ENCODE measurements around the gene RXFP2.
A peak's percentile ranks its signal among the peaks of the same experiment; 100 is the strongest.

The RXFP2 gene

GRCh38 chr13:31827707-31828106 lies 88.4 kb downstream of the RXFP2 start:
- Histone ChIP-seq H3K4me3 (ENCODE audit: low read length) (no peak overlapping the region), H3K27me3 (replicated peaks; ENCODE audit: control insufficient read depth, insufficient read depth, low read length) (no peaks in the 10 kb centered on the region), H3K9ac (ENCODE audit: low read length) (no peak overlapping the region), H3K9me3 (ENCODE audit: control insufficient read depth, low read length) (no peaks in the 10 kb centered on the region), H3K36me3 (ENCODE audit: control insufficient read depth, insufficient read depth, low read length, severe bottlenecking) (no peaks in the 10 kb centered on the region), H3K4me1 (ENCODE audit: control insufficient read depth, insufficient read depth, low read length) (no peaks in the 10 kb centered on the region)
- DNase-seq (ENCODE audit: low read depth): no peak

- H3K9me3 ChIP-seq (ENCODE audit: control insufficient read depth, low read length): no peaks in the 10 kb centered on the region
- H3K4me1 ChIP-seq (ENCODE audit: control insufficient read depth, insufficient read depth, low read length): peaks cover 10% of the 10 kb centered on the region
- H3K4me3 ChIP-seq (ENCODE audit: low read length): no peak overlapping the region
- DNase-seq (ENCODE audit: low read depth): peak; percentile 53
- H3K27me3 ChIP-seq (replicated peaks; ENCODE audit: control insufficient read depth, insufficient read depth, low read length): no peaks in the 10 kb centered on the region
- no peaks in the 10 kb centered on the region for H3K36me3 ChIP-seq (ENCODE audit: control insufficient read depth, insufficient read depth, low read length, severe bottlenecking)
- H3K9ac ChIP-seq (ENCODE audit: low read length): no peak overlapping the region
Observed at GRCh38 chr13:31835932-31836331, 96.6 kb downstream of the RXFP2 start.

GRCh38 chr13:31843044-31843443 lies 103.7 kb downstream of the RXFP2 start:
- peaks cover 19% of the 10 kb centered on the region for H3K27me3 ChIP-seq (replicated peaks; ENCODE audit: control insufficient read depth, insufficient read depth, low read length)
- no peak overlapping the region for H3K4me3 ChIP-seq (ENCODE audit: low read length)
- peaks cover 3% of the 10 kb centered on the region for H3K4me1 ChIP-seq (ENCODE audit: control insufficient read depth, insufficient read depth, low read length)

GRCh38 chr13:31846182-31846938 lies 107.0 kb downstream of the RXFP2 start:
- Histone ChIP-seq H3K4me3 (ENCODE audit: low read length) (peak overlapping the region; percentile 85), H3K27me3 (replicated peaks; ENCODE audit: control insufficient read depth, insufficient read depth, low read length) (peaks cover 19% of the 10 kb centered on the region), H3K36me3 (ENCODE audit: control insufficient read depth, insufficient read depth, low read length, severe bottlenecking) (no peaks in the 10 kb centered on the region), H3K9ac (ENCODE audit: low read length) (peak overlapping the region; percentile 83), H3K4me1 (ENCODE audit: control insufficient read depth, insufficient read depth, low read length) (peaks cover 3% of the 10 kb centered on the region), H3K9me3 (ENCODE audit: control insufficient read depth, low read length) (no peaks in the 10 kb centered on the region)
- DNase-seq (ENCODE audit: low read depth): peak; percentile 97

More at GRCh38 chr13:31843044-31843443, 103.7 kb downstream of the RXFP2 start:
- DNase-seq (ENCODE audit: low read depth): no peak
- Histone ChIP-seq H3K36me3 (ENCODE audit: control insufficient read depth, insufficient read depth, low read length, severe bottlenecking) (no peaks in the 10 kb centered on the region), H3K9ac (ENCODE audit: low read length) (no peak overlapping the region), H3K9me3 (ENCODE audit: control insufficient read depth, low read length) (no peaks in the 10 kb centered on the region)

GRCh38 chr13:31846961-31847752 lies 107.8 kb downstream of the RXFP2 start:
- peak overlapping the region; percentile 85 for H3K4me3 ChIP-seq (ENCODE audit: low read length)
- H3K27me3 ChIP-seq (replicated peaks; ENCODE audit: control insufficient read depth, insufficient read depth, low read length): peaks cover 19% of the 10 kb centered on the region
- no peaks in the 10 kb centered on the region for H3K9me3 ChIP-seq (ENCODE audit: control insufficient read depth, low read length)
- H3K9ac ChIP-seq (ENCODE audit: low read length): peak overlapping the region; percentile 79
- H3K36me3 ChIP-seq (ENCODE audit: control insufficient read depth, insufficient read depth, low read length, severe bottlenecking): no peaks in the 10 kb centered on the region
- DNase-seq (ENCODE audit: low read depth): peak; percentile 47
- peaks cover 3% of the 10 kb centered on the region for H3K4me1 ChIP-seq (ENCODE audit: control insufficient read depth, insufficient read depth, low read length)

- DNase-seq (ENCODE audit: low read depth): no peak
- no peak overlapping the region for H3K4me3 ChIP-seq (ENCODE audit: low read length)
- no peaks in the 10 kb centered on the region for H3K9me3 ChIP-seq (ENCODE audit: control insufficient read depth, low read length)
- no peak overlapping the region for H3K9ac ChIP-seq (ENCODE audit: low read length)
- H3K4me1 ChIP-seq (ENCODE audit: control insufficient read depth, insufficient read depth, low read length): peaks cover 3% of the 10 kb centered on the region
- H3K36me3 ChIP-seq (ENCODE audit: control insufficient read depth, insufficient read depth, low read length, severe bottlenecking): no peaks in the 10 kb centered on the region
- peaks cover 14% of the 10 kb centered on the region for H3K27me3 ChIP-seq (replicated peaks; ENCODE audit: control insufficient read depth, insufficient read depth, low read length)
Observed at GRCh38 chr13:31848621-31849020, 109.3 kb downstream of the RXFP2 start.

GRCh38 chr13:31849206-31849605 lies 109.9 kb downstream of the RXFP2 start:
- H3K4me1 ChIP-seq (ENCODE audit: control insufficient read depth, insufficient read depth, low read length): peaks cover 3% of the 10 kb centered on the region
- no peaks in the 10 kb centered on the region for H3K36me3 ChIP-seq (ENCODE audit: control insufficient read depth, insufficient read depth, low read length, severe bottlenecking)
- H3K9me3 ChIP-seq (ENCODE audit: control insufficient read depth, low read length): no peaks in the 10 kb centered on the region
- peaks cover 8% of the 10 kb centered on the region for H3K27me3 ChIP-seq (replicated peaks; ENCODE audit: control insufficient read depth, insufficient read depth, low read length)
- H3K4me3 ChIP-seq (ENCODE audit: low read length): no peak overlapping the region
- no peak overlapping the region for H3K9ac ChIP-seq (ENCODE audit: low read length)
- no peak for DNase-seq (ENCODE audit: low read depth)

GRCh38 chr13:31850041-31850555 lies 110.8 kb downstream of the RXFP2 start:
- H3K36me3 ChIP-seq (ENCODE audit: control insufficient read depth, insufficient read depth, low read length, severe bottlenecking): no peaks in the 10 kb centered on the region
- no peaks in the 10 kb centered on the region for H3K27me3 ChIP-seq (replicated peaks; ENCODE audit: control insufficient read depth, insufficient read depth, low read length)
- DNase-seq (ENCODE audit: low read depth): no peak
- H3K4me3 ChIP-seq (ENCODE audit: low read length): no peak overlapping the region
- H3K4me1 ChIP-seq (ENCODE audit: control insufficient read depth, insufficient read depth, low read length): peaks cover 3% of the 10 kb centered on the region
- no peaks in the 10 kb centered on the region for H3K9me3 ChIP-seq (ENCODE audit: control insufficient read depth, low read length)
- H3K9ac ChIP-seq (ENCODE audit: low read length): no peak overlapping the region

- Histone ChIP-seq H3K9me3 (ENCODE audit: control insufficient read depth, low read length) (no peaks in the 10 kb centered on the region), H3K4me1 (ENCODE audit: control insufficient read depth, insufficient read depth, low read length) (peaks cover 3% of the 10 kb centered on the region), H3K27me3 (replicated peaks; ENCODE audit: control insufficient read depth, insufficient read depth, low read length) (no peaks in the 10 kb centered on the region), H3K36me3 (ENCODE audit: control insufficient read depth, insufficient read depth, low read length, severe bottlenecking) (no peaks in the 10 kb centered on the region), H3K4me3 (ENCODE audit: low read length) (no peak overlapping the region), H3K9ac (ENCODE audit: low read length) (no peak overlapping the region)
- DNase-seq (ENCODE audit: low read depth): no peak
Observed at GRCh38 chr13:31851216-31851615, 111.9 kb downstream of the RXFP2 start.

Data from adipocyte (in vitro differentiated cells).